Mucosa of descending colon (tissue), 3 donors: ENCODE measurements around the gene PLXDC2. TPM values are rescaled to one million over a fixed set of nuclear protein-coding genes. Genes with fewer than 3 reads are reported as not detected.

Source experiments
- ATAC-seq: fragments of 200-7000 bp; cut with Tn5 transposase; one replicate; pipeline ENCODE4 v1.9.1; 2020; ENCODE audit warnings: mild to moderate bottlenecking, moderate library complexity
- DNase-seq, 3 donors: peaks; one replicate each; pipeline ENCODE4 v3.0.0-alpha.2; 2020
- H3K36me3 ChIP-seq: fragments of 200-600 bp; one replicate; pipeline ENCODE4 v1.8.0; 2021; ENCODE audit warnings: low read depth, mild to moderate bottlenecking
- H3K4me1 ChIP-seq: fragments of 200-600 bp; one replicate; pipeline ENCODE4 v1.8.0; 2021; ENCODE audit warnings: low read depth, mild to moderate bottlenecking
- H3K4me3 ChIP-seq: fragments of 200-600 bp; one replicate; pipeline ENCODE4 v1.8.0; 2021; ENCODE audit warnings: mild to moderate bottlenecking
- H3K9me3 ChIP-seq: fragments of 200-600 bp; one replicate; pipeline ENCODE4 v1.8.0; 2021; ENCODE audit warnings: mild to moderate bottlenecking
- CTCF ChIP-seq: fragments of 200-600 bp; IDR thresholded peaks from one replicate; pipeline ENCODE4 v1.8.0; 2022; ENCODE audit warnings: antibody characterized with exemption, mild to moderate bottlenecking
- intact Hi-C, 2 donors: fragments of 100-400 bp; cut with DNase I in 1 of 2; cut with micrococcal nuclease in 1 of 2; formaldehyde crosslinking; loops; one replicate each; pipeline versions ENCODE4 v1.11.0 to v1.11.1; 2022; cut with DNase I, micrococcal nuclease
- total RNA-seq, 3 donors: library from RNA; stranded (reverse); fragmentation: NEBNext Ultra II Directional in 2 of 3; extraction: Animal tissue kit (Norgen Biotek cat#: 25700) in 2 of 3; gene quantifications; one replicate each; pipeline versions ENCODE4 v1.2.1 to v1.2.4, GENCODE V29; 2021 to 2023
- donor health status: DM: no; HTN: no; CAD: no; lungs with moderate emphysema.
- donor health status: DM: no; HTN: no; CAD: no.
- donor health status: DM: no; HTN: yes; CAD: no.

PLXDC2 gene
- total RNA-seq, 3 donors from 2014 or later: 19.9 to 31.6 (median 30.3) TPM

- no peaks in the 10 kb centered on the region for H3K36me3 ChIP-seq
- no peak for TF ChIP-seq CTCF
- H3K4me3 ChIP-seq: no peak overlapping the region
- no peaks in the 10 kb centered on the region for H3K4me1 ChIP-seq
- ATAC-seq (no peak), DNase-seq (no peak)
- intact Hi-C loops: no loop called here
- no peaks in the 10 kb centered on the region for H3K9me3 ChIP-seq
These were observed 405.1 kb downstream of the PLXDC2 start for GRCh38 chr10:20221356-20221755.

- DNase-seq (no peak), ATAC-seq (no peak)
- intact Hi-C loops: no loop called here
- no peaks in the 10 kb centered on the region for H3K9me3 ChIP-seq
- H3K4me1 ChIP-seq: no peaks in the 10 kb centered on the region
- no peak for TF ChIP-seq CTCF
- no peak overlapping the region for H3K4me3 ChIP-seq
- H3K36me3 ChIP-seq: no peaks in the 10 kb centered on the region
These were observed 412.5 kb downstream of the PLXDC2 start for GRCh38 chr10:20228729-20229128.

- Histone ChIP-seq H3K36me3 (no peaks in the 10 kb centered on the region), H3K4me1 (no peaks in the 10 kb centered on the region), H3K9me3 (no peaks in the 10 kb centered on the region), H3K4me3 (no peak overlapping the region)
- no peak for ATAC-seq
- no peak for TF ChIP-seq CTCF
- intact Hi-C loops: no loop called here
- no peak for DNase-seq
These were observed 416.0 kb downstream of the PLXDC2 start for GRCh38 chr10:20232079-20232705.

- TF ChIP-seq CTCF: no peak
- no peak for DNase-seq
- Histone ChIP-seq H3K36me3 (no peaks in the 10 kb centered on the region), H3K4me3 (no peak overlapping the region), H3K9me3 (no peaks in the 10 kb centered on the region), H3K4me1 (no peaks in the 10 kb centered on the region)
- intact Hi-C loops: no loop called here
- ATAC-seq: no peak
These were observed 417.2 kb downstream of the PLXDC2 start for GRCh38 chr10:20233423-20233822.

- H3K36me3 ChIP-seq: no peaks in the 10 kb centered on the region
- no peaks in the 10 kb centered on the region for H3K9me3 ChIP-seq
- DNase-seq (no peak), ATAC-seq (no peak)
- TF ChIP-seq CTCF: no peak
- intact Hi-C loops: no loop called here
- no peaks in the 10 kb centered on the region for H3K4me1 ChIP-seq
- H3K4me3 ChIP-seq: no peak overlapping the region
These were observed 418.3 kb downstream of the PLXDC2 start for GRCh38 chr10:20234579-20234978.

- Histone ChIP-seq H3K4me1 (no peaks in the 10 kb centered on the region), H3K36me3 (no peaks in the 10 kb centered on the region), H3K9me3 (no peaks in the 10 kb centered on the region), H3K4me3 (no peak overlapping the region)
- ATAC-seq (no peak), DNase-seq (no peak)
- intact Hi-C loops: no loop called here
- TF ChIP-seq CTCF: no peak
These were observed 420.9 kb downstream of the PLXDC2 start for GRCh38 chr10:20237091-20237570.
